Nephron (organoid): ENCODE results near the gene KIRREL1.

Experiments used
- H3K27ac Mint-ChIP-seq, 3 experiments: 2 replicates each; pipeline ENCODE4 v1.8.0; 2020; ENCODE audit warnings: mixed read lengths in 3 of 3, mild to moderate bottlenecking in 2 of 3, moderate library complexity in 1 of 3
- H3K27me3 Mint-ChIP-seq: 2 replicates; pipeline ENCODE4 v1.8.0; 2021; ENCODE audit warnings: low read depth, mild to moderate bottlenecking, moderate library complexity, mixed read lengths
- H3K36me3 Mint-ChIP-seq: 2 replicates; pipeline ENCODE4 v1.8.0; 2020; ENCODE audit warnings: low read depth, mixed read lengths
- H3K4me1 Mint-ChIP-seq: 2 replicates; pipeline ENCODE4 v1.8.0; 2020; ENCODE audit warnings: mixed read lengths
- H3K4me3 Mint-ChIP-seq, 3 experiments: 2 replicates each; pipeline ENCODE4 v1.8.0; 2020; ENCODE audit warnings: mild to moderate bottlenecking in 3 of 3, mixed read lengths in 3 of 3, moderate library complexity in 2 of 3
- H3K9me3 Mint-ChIP-seq: 2 replicates; pipeline ENCODE4 v1.8.0; 2020; ENCODE audit warnings: mixed read lengths
- CTCF ChIP-seq, 3 experiments: fragments of 200-600 bp; sonication (generic); IDR thresholded peaks; one replicate each; pipeline ENCODE4 v1.5.0; 2021; ENCODE audit warnings: antibody characterized with exemption in 3 of 3; ENCODE audit not compliant: unreplicated experiment in 3 of 3

Gene KIRREL1

GRCh38 chr1:158089925-158090637 is 96.6 kb downstream of the KIRREL1 start:
- H3K36me3 Mint-ChIP-seq, result peaks cover 89% of the 10 kb centered on the region

GRCh38 chr1:158093376-158093775 is 99.9 kb downstream of the KIRREL1 start:
- no peak for TF ChIP-seq CTCF (IDR thresholded peaks at IDR 0.05; ENCODE audit: unreplicated experiment in 3 of 3)
- Mint-ChIP-seq H3K36me3 (peaks cover 82% of the 10 kb centered on the region), H3K9me3 (no peaks in the 10 kb centered on the region), H3K27ac (no peak overlapping the region), H3K27me3 (peaks cover 4% of the 10 kb centered on the region), H3K4me3 (no peak overlapping the region), H3K4me1 (no peaks in the 10 kb centered on the region)

More at GRCh38 chr1:158089925-158090637, 96.6 kb downstream of the KIRREL1 start:
- no peak for TF ChIP-seq CTCF (IDR thresholded peaks at IDR 0.05; ENCODE audit: unreplicated experiment in 3 of 3)
- no peak overlapping the region for H3K4me3 Mint-ChIP-seq
- H3K9me3 Mint-ChIP-seq, result no peaks in the 10 kb centered on the region
- no peaks in the 10 kb centered on the region for H3K27me3 Mint-ChIP-seq
- H3K27ac Mint-ChIP-seq, result peak overlapping the region in 2 of 3 experiments; percentile 16 to 71
- no peaks in the 10 kb centered on the region for H3K4me1 Mint-ChIP-seq

- Mint-ChIP-seq H3K4me1 (no peaks in the 10 kb centered on the region), H3K27ac (no peak overlapping the region), H3K36me3 (peaks cover 76% of the 10 kb centered on the region), H3K27me3 (peaks cover 4% of the 10 kb centered on the region), H3K4me3 (no peak overlapping the region), H3K9me3 (no peaks in the 10 kb centered on the region)
- TF ChIP-seq CTCF (IDR thresholded peaks at IDR 0.05; ENCODE audit: unreplicated experiment in 3 of 3), result no peak
These were observed 101.1 kb downstream of the KIRREL1 start for GRCh38 chr1:158094571-158094970.

GRCh38 chr1:158095737-158096335 is 102.4 kb downstream of the KIRREL1 start:
- H3K27me3 Mint-ChIP-seq, result peaks cover 4% of the 10 kb centered on the region
- no peaks in the 10 kb centered on the region for H3K9me3 Mint-ChIP-seq
- peaks cover 64% of the 10 kb centered on the region for H3K36me3 Mint-ChIP-seq
- TF ChIP-seq CTCF (IDR thresholded peaks at IDR 0.05; ENCODE audit: unreplicated experiment in 3 of 3), result peak; percentile 48 to 56 (median 54)
- H3K4me1 Mint-ChIP-seq, result no peaks in the 10 kb centered on the region
- H3K4me3 Mint-ChIP-seq, result no peak overlapping the region
- no peak overlapping the region for H3K27ac Mint-ChIP-seq

GRCh38 chr1:158098256-158098655 is 104.8 kb downstream of the KIRREL1 start:
- Mint-ChIP-seq H3K36me3 (peaks cover 40% of the 10 kb centered on the region), H3K27ac (no peak overlapping the region), H3K4me1 (peaks cover 11% of the 10 kb centered on the region), H3K27me3 (peaks cover 7% of the 10 kb centered on the region), H3K4me3 (no peak overlapping the region), H3K9me3 (no peaks in the 10 kb centered on the region)
- no peak for TF ChIP-seq CTCF (IDR thresholded peaks at IDR 0.05; ENCODE audit: unreplicated experiment in 3 of 3)

- no peak for TF ChIP-seq CTCF (IDR thresholded peaks at IDR 0.05; ENCODE audit: unreplicated experiment in 3 of 3)
- Mint-ChIP-seq H3K27me3 (peaks cover 7% of the 10 kb centered on the region), H3K27ac (no peak overlapping the region), H3K4me1 (peaks cover 11% of the 10 kb centered on the region), H3K4me3 (no peak overlapping the region), H3K36me3 (peaks cover 30% of the 10 kb centered on the region), H3K9me3 (no peaks in the 10 kb centered on the region)
These were observed 105.7 kb downstream of the KIRREL1 start for GRCh38 chr1:158099185-158099584.
